DOHH2 (cell line): Measurements from ENCODE around the gene FAM181A.

Experiments
- H3F3A ChIP-seq: fragments of 200-600 bp; sonication (generic), shearing (Covaris generic); 2 replicates; pipeline ENCODE4 v1.6.0; 2016; ENCODE audit warnings: antibody characterized with exemption, mild to moderate bottlenecking; ENCODE audit not compliant: control insufficient read depth, insufficient read depth
- H3K27ac ChIP-seq: fragments of 200-600 bp; sonication (generic); 2 replicates; pipeline ENCODE4 v1.5.1; 2014; ENCODE audit warnings: low read depth, mild to moderate bottlenecking, low read length, moderate library complexity
- H3K27me3 ChIP-seq: fragments of 200-600 bp; sonication (generic); 2 replicates; pipeline ENCODE4 v1.6.1; 2014; ENCODE audit warnings: mild to moderate bottlenecking, low read length, mixed read lengths; ENCODE audit not compliant: control insufficient read depth
- H3K36me3 ChIP-seq: fragments of 200-600 bp; sonication (generic); 2 replicates; pipeline ENCODE4 v1.6.1; 2014; ENCODE audit warnings: mild to moderate bottlenecking, low read length, moderate library complexity, mixed read lengths; ENCODE audit not compliant: control insufficient read depth
- H3K4me1 ChIP-seq: fragments of 200-600 bp; sonication (generic); 2 replicates; pipeline ENCODE4 v1.6.1; 2014; ENCODE audit warnings: mild to moderate bottlenecking, low read length, mixed read lengths; ENCODE audit not compliant: control insufficient read depth
- H3K4me2 ChIP-seq: fragments of 200-600 bp; sonication (generic); 2 replicates; pipeline ENCODE4 v1.6.0; 2014; ENCODE audit warnings: mild to moderate bottlenecking, low read length, moderate library complexity
- H3K4me3 ChIP-seq: fragments of 200-600 bp; sonication (generic); 2 replicates; pipeline ENCODE4 v1.5.1; 2014; ENCODE audit warnings: mild to moderate bottlenecking, low read length, mixed read lengths
- H3K79me2 ChIP-seq: fragments of 200-600 bp; sonication (generic); 2 replicates; pipeline ENCODE4 v1.6.1; 2014; ENCODE audit warnings: mild to moderate bottlenecking, low read length, mixed read lengths; ENCODE audit not compliant: control insufficient read depth
- H3K9me2 ChIP-seq: fragments of 200-600 bp; sonication (generic); replicated peaks from 2 replicates; pipeline ENCODE4 v1.6.1; 2014; ENCODE audit warnings: mild to moderate bottlenecking, low read length, mixed read lengths; ENCODE audit not compliant: control insufficient read depth
- H3K9me3 ChIP-seq: fragments of 200-600 bp; sonication (generic); 2 replicates; pipeline ENCODE4 v1.6.1; 2014; ENCODE audit warnings: antibody characterized with exemption, low read length, mixed read lengths; ENCODE audit not compliant: control insufficient read depth, insufficient read depth
- H4K20me1 ChIP-seq: fragments of 200-600 bp; sonication (generic); 2 replicates; pipeline ENCODE4 v1.6.0; 2014; ENCODE audit warnings: low read depth, mild to moderate bottlenecking, antibody characterized with exemption, low read length, moderate library complexity; ENCODE audit not compliant: control insufficient read depth, insufficient read depth
- CTCF ChIP-seq: fragments of 200-600 bp; sonication (generic); IDR thresholded peaks from one replicate; pipeline ENCODE4 v1.5.1; 2014; ENCODE audit warnings: antibody characterized with exemption, mild to moderate bottlenecking, low read depth, low read length; ENCODE audit not compliant: poor library complexity, severe bottlenecking
- EZH2phosphoT487 ChIP-seq: fragments of 200-600 bp; sonication (generic); IDR thresholded peaks from 2 replicates; pipeline ENCODE4 v1.6.1; 2017; ENCODE audit warnings: borderline replicate concordance, mild to moderate bottlenecking, antibody characterized with exemption, low read length, moderate library complexity, mixed read lengths

The FAM181A gene

GRCh38 chr14:93952829-93953228 is 25.7 kb downstream of the FAM181A start:
- Histone ChIP-seq H4K20me1 (no peaks in the 10 kb centered on the region), H3K9me2 (no peaks in the 10 kb centered on the region), H3K27me3 (no peaks in the 10 kb centered on the region), H3K27ac (no peak overlapping the region), H3K4me2 (no peak overlapping the region), H3K9me3 (no peaks in the 10 kb centered on the region), H3K36me3 (peaks cover 3% of the 10 kb centered on the region; the same call in 1 of the 2 replicates), H3K79me2 (0 out of 2 replicates have a peak, but pooled peaks cover 6% of the 10 kb centered on the region), H3K4me3 (no peak overlapping the region), H3F3A (no peaks in the 10 kb centered on the region), H3K4me1 (peaks cover 52% of the 10 kb centered on the region)
- no peak for TF ChIP-seq CTCF
- TF ChIP-seq EZH2phosphoT487 = no peak

- Histone ChIP-seq H3K27me3 (no peaks in the 10 kb centered on the region), H3K27ac (no peak overlapping the region), H3K79me2 (0 out of 2 replicates have a peak, but pooled peaks cover 6% of the 10 kb centered on the region), H4K20me1 (no peaks in the 10 kb centered on the region), H3K36me3 (peaks cover 3% of the 10 kb centered on the region; the same call in 1 of the 2 replicates), H3K4me3 (peak overlapping the region; percentile 77), H3K4me1 (peaks cover 56% of the 10 kb centered on the region), H3K9me2 (no peaks in the 10 kb centered on the region), H3K4me2 (peak overlapping the region; percentile 97), H3F3A (no peaks in the 10 kb centered on the region), H3K9me3 (no peaks in the 10 kb centered on the region)
- TF ChIP-seq EZH2phosphoT487 = no peak
- TF ChIP-seq CTCF = peak; percentile 38
Measured at GRCh38 chr14:93953263-93953662, 26.1 kb downstream of the FAM181A start.

- Histone ChIP-seq H4K20me1 (no peaks in the 10 kb centered on the region), H3K9me2 (no peaks in the 10 kb centered on the region), H3K9me3 (no peaks in the 10 kb centered on the region), H3K4me3 (peak overlapping the region; percentile 77), H3K4me2 (peak overlapping the region; percentile 97), H3K27me3 (no peaks in the 10 kb centered on the region), H3K27ac (no peak overlapping the region; the same call in 1 of the 2 replicates), H3K4me1 (peaks cover 63% of the 10 kb centered on the region), H3K36me3 (peaks cover 3% of the 10 kb centered on the region; the same call in 1 of the 2 replicates), H3F3A (0 out of 2 replicates have a peak, but pooled peaks cover 3% of the 10 kb centered on the region), H3K79me2 (0 out of 2 replicates have a peak, but pooled peaks cover 6% of the 10 kb centered on the region)
- TF ChIP-seq EZH2phosphoT487 (no peak), CTCF (no peak)
Measured at GRCh38 chr14:93953739-93954515, 26.8 kb downstream of the FAM181A start.
